Astrocyte (in vitro differentiated cells and primary cell): ENCODE measurements around the gene RRP1. TPM values are rescaled to one million over a fixed set of nuclear protein-coding genes. Genes with fewer than 3 reads are reported as not detected.

Experiments used
- DNase-seq: peaks from one replicate; pipeline ENCODE4 v3.0.0-alpha.2; 2010; ENCODE audit warnings: low read depth
- FAIRE-seq: peaks from 2 replicates; lab custom pipeline; 2011; peaks lifted over from hg19 to GRCh38; lab: Jason Lieb, UNC
- H2AFZ ChIP-seq: 2 replicates; pipeline ENCODE4 v1.6.0; 2012; ENCODE audit warnings: low read depth, low read length, inconsistent platforms
- H3K27ac ChIP-seq: 2 replicates; pipeline ENCODE4 v1.5.1; 2011; ENCODE audit warnings: low read depth, low read length, inconsistent platforms
- H3K27me3 ChIP-seq: 2 replicates; pipeline ENCODE4 v1.6.0; 2011; ENCODE audit warnings: low read length, inconsistent platforms; ENCODE audit not compliant: insufficient read depth
- H3K36me3 ChIP-seq: 2 replicates; pipeline ENCODE4 v1.5.1; 2011; ENCODE audit warnings: low read length, inconsistent platforms; ENCODE audit not compliant: insufficient read depth
- H3K4me1 ChIP-seq: 2 replicates; pipeline ENCODE4 v1.5.1; 2011; ENCODE audit warnings: low read length, inconsistent platforms; ENCODE audit not compliant: insufficient read depth
- H3K4me2 ChIP-seq: 2 replicates; pipeline ENCODE4 v1.6.0; 2012; ENCODE audit warnings: low read length, inconsistent platforms
- H3K4me3 ChIP-seq: 2 replicates; pipeline ENCODE4 v1.5.1; 2011; ENCODE audit warnings: low read depth, mild to moderate bottlenecking, low read length, inconsistent platforms; ENCODE audit not compliant: insufficient read depth
- H3K79me2 ChIP-seq: 2 replicates; pipeline ENCODE4 v1.6.0; 2012; ENCODE audit warnings: mild to moderate bottlenecking, low read length, inconsistent platforms; ENCODE audit not compliant: insufficient read depth
- H3K9ac ChIP-seq: 2 replicates; pipeline ENCODE4 v1.6.0; 2012; ENCODE audit warnings: mild to moderate bottlenecking, low read length, inconsistent platforms
- H3K9me3 ChIP-seq: 2 replicates; pipeline ENCODE4 v1.5.1; 2012; ENCODE audit warnings: low read depth, mild to moderate bottlenecking, low read length, inconsistent platforms; ENCODE audit not compliant: insufficient read depth
- H4K20me1 ChIP-seq: 2 replicates; pipeline ENCODE4 v1.6.0; 2012; ENCODE audit warnings: low read length, inconsistent platforms; ENCODE audit not compliant: insufficient read depth
- H3K27ac Mint-ChIP-seq: one replicate; pipeline ENCODE4 v1.8.0; 2021; ENCODE audit warnings: mild to moderate bottlenecking, mixed read lengths; ENCODE audit not compliant: unreplicated experiment
- H3K27me3 Mint-ChIP-seq: one replicate; pipeline ENCODE4 v1.8.0; 2021; ENCODE audit warnings: low read depth, mixed read lengths; ENCODE audit not compliant: unreplicated experiment
- H3K36me3 Mint-ChIP-seq: one replicate; pipeline ENCODE4 v1.8.0; 2021; ENCODE audit warnings: low read depth, mixed read lengths; ENCODE audit not compliant: unreplicated experiment
- H3K4me1 Mint-ChIP-seq: one replicate; pipeline ENCODE4 v1.8.0; 2021; ENCODE audit warnings: low read depth, mixed read lengths; ENCODE audit not compliant: unreplicated experiment
- H3K4me3 Mint-ChIP-seq: one replicate; pipeline ENCODE4 v1.8.0; 2021; ENCODE audit warnings: mild to moderate bottlenecking, moderate library complexity, mixed read lengths; ENCODE audit not compliant: unreplicated experiment
- H3K9me3 Mint-ChIP-seq: one replicate; pipeline ENCODE4 v1.8.0; 2021; ENCODE audit warnings: mild to moderate bottlenecking, mixed read lengths; ENCODE audit not compliant: unreplicated experiment
- EZH2 ChIP-seq: IDR thresholded peaks from 2 replicates; pipeline ENCODE4 v1.6.1; 2012; ENCODE audit warnings: mild to moderate bottlenecking, low read length, inconsistent platforms; ENCODE audit not compliant: insufficient read depth
- total RNA-seq: library from RNA; stranded (reverse); gene quantifications from 2 replicates; pipeline ENCODE4 v1.2.1, GENCODE V29; 2021
- TF ChIP-seq, protein P1 (sequence below): IDR thresholded peaks from 2 replicates; pipeline ENCODE4 v1.5.1; 2011; ENCODE audit warnings: low read depth, mild to moderate bottlenecking, inconsistent platforms, low read length, moderate library complexity; ENCODE audit not compliant: insufficient read depth

Gene RRP1
- total RNA-seq, 1 donor from 2014 or later, result 24.9 TPM

DNA sequence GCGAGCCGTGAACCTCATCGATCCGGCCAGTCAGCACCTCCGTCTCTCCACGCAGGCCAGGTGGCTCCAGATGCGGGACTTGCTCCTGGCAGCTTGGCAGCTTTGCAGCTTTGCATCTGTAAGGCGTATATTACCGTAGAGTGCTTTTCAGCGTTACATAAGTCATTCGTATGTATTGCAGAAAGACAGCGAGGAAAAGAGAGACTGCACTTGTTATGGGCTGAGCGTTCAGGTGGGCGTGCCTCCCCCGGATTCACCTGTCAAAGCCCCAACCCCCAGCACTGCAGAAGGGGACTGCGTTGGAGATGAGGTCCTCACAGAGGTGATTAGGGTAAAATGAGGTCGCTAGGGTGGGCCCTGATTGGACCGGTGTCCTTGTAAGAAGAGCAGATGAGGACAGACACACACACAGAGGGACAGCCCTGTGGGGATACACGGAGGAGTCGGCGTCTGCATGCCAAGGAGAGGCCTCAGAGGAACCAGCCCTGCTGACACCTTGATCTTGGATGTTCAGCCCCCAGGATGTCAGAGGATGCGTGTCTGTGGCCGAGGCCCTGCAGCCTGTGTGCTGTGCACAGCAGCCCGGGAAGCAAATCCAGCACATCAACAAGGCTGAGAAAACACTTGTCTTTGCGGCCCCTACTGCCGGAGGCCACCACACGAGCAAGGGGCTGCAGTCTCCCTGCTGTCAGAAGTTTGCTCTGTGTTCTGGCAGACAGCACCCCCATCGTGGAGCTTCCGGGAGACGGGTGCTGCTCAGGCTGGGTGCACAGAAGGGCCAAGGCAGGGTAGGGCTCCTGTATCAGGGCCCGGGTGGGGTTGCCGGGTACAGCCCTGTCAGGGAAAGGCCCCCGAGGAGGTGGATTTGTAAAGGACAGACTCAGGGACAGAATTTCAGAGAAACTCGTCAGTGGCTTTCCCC is 64.7 kb downstream of the RRP1 start:
- peaks cover 4% of the 10 kb centered on the region for H3K9me3 Mint-ChIP-seq
- no peaks in the 10 kb centered on the region for H3K4me1 Mint-ChIP-seq
- no peaks in the 10 kb centered on the region for H3K9me3 ChIP-seq
- no peak overlapping the region for H3K27ac Mint-ChIP-seq
- H3K27me3 ChIP-seq, result peaks cover 5% of the 10 kb centered on the region
- H3K4me2 ChIP-seq, result no peak overlapping the region
- H3K9ac ChIP-seq, result no peak overlapping the region
- FAIRE-seq (no peak), DNase-seq (no peak)
- no peaks in the 10 kb centered on the region for H3K4me1 ChIP-seq
- TF ChIP-seq, protein P1, sequence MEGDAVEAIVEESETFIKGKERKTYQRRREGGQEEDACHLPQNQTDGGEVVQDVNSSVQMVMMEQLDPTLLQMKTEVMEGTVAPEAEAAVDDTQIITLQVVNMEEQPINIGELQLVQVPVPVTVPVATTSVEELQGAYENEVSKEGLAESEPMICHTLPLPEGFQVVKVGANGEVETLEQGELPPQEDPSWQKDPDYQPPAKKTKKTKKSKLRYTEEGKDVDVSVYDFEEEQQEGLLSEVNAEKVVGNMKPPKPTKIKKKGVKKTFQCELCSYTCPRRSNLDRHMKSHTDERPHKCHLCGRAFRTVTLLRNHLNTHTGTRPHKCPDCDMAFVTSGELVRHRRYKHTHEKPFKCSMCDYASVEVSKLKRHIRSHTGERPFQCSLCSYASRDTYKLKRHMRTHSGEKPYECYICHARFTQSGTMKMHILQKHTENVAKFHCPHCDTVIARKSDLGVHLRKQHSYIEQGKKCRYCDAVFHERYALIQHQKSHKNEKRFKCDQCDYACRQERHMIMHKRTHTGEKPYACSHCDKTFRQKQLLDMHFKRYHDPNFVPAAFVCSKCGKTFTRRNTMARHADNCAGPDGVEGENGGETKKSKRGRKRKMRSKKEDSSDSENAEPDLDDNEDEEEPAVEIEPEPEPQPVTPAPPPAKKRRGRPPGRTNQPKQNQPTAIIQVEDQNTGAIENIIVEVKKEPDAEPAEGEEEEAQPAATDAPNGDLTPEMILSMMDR, result no peak
- TF ChIP-seq EZH2, result no peak
- H3K79me2 ChIP-seq, result no peaks in the 10 kb centered on the region
- H3K36me3 Mint-ChIP-seq, result no peaks in the 10 kb centered on the region
- no peak overlapping the region for H3K4me3 Mint-ChIP-seq
- H3K36me3 ChIP-seq, result no peaks in the 10 kb centered on the region
- H2AFZ ChIP-seq, result no peak overlapping the region
- no peaks in the 10 kb centered on the region for H4K20me1 ChIP-seq
- H3K4me3 ChIP-seq, result no peak overlapping the region
- H3K27ac ChIP-seq, result no peak overlapping the region
- peaks cover 22% of the 10 kb centered on the region for H3K27me3 Mint-ChIP-seq

Other genes with a start within 250 kb of the RRP1 start
- 3.2 TPM in 2 replicates for gene HSF2BP, start 130.1 kb upstream of the RRP1 start, total RNA-seq
- 31.7 and 34.0 TPM in 2 replicates for gene RRP1B, start 130.0 kb upstream of the RRP1 start, total RNA-seq
- 159 and 180 TPM in 2 replicates for gene PDXK, start 70.4 kb upstream of the RRP1 start, total RNA-seq
- gene CSTB, start 13.3 kb upstream of the RRP1 start, total RNA-seq, result 22.5 and 27.7 TPM in 2 replicates
- gene AGPAT3, start 75.6 kb downstream of the RRP1 start, total RNA-seq, result 34.7 and 35.6 TPM in 2 replicates
- gene TRAPPC10, start 222.7 kb downstream of the RRP1 start, total RNA-seq, result 42.3 and 45.7 TPM in 2 replicates